ENCODE measurements around the gene CIDEA. TPM values are rescaled to one million over a fixed set of nuclear protein-coding genes. Genes with fewer than 3 reads are reported as not detected.
A peak's percentile ranks its signal among the peaks of the same experiment; 100 is the strongest.
"Not testable (repeated sequence)": the region's sequence is repeated elsewhere in the genome, so short reads cannot be mapped to it uniquely, and the experiment has no call there.

Gene CIDEA
- total RNA-seq, result 0.26 and 1.7 TPM in 2 replicates
- polyA plus RNA-seq, result 0.12 and 0.21 TPM in 2 replicates
- polyA plus RNA-seq (2012), result 0.22 and 0.33 TPM in 2 replicates
- polyA minus RNA-seq (ENCODE audit: low replicate concordance), result not detected in 2 replicates

GRCh38 chr18:12254136-12254819 is at the start of gene CIDEA:
Gene CIDEA (plus strand): TSS chr18:12254361. CDS start chr18:12254384, 23 bp downstream.
- Histone ChIP-seq H3K9ac (ENCODE audit: insufficient read depth, low read length) (no peak within 1 kb of the TSS), H3K27me3 (ENCODE audit: control insufficient read depth, insufficient read depth, low read length) (peaks cover 25% of the 10 kb centered on the region), H3K9me3 (ENCODE audit: control insufficient read depth, insufficient read depth, low read depth, low read length) (no peaks in the 10 kb centered on the region), H3K36me3 (ENCODE audit: control insufficient read depth, insufficient read depth, low read length) (no peaks in the 10 kb centered on the region), H2AFZ (ENCODE audit: low read length) (no peak within 1 kb of the TSS), H4K20me1 (ENCODE audit: control insufficient read depth, extremely low read depth, insufficient read depth, low read length) (no peaks in the 10 kb centered on the region), H3K4me3 (replicated peaks in 1 of 4; ENCODE audit: control extremely low read depth in 1 of 4, insufficient read depth in 1 of 4, low read depth in 3 of 4, low read length in 4 of 4) (peak within 1 kb of the TSS in 3 of 4 experiments; percentile 6 to 41 (median 30)), H3K79me2 (ENCODE audit: control insufficient read depth, insufficient read depth, low read length) (no peaks in the 10 kb centered on the region), H3K4me1 (ENCODE audit: control insufficient read depth, extremely low read depth, insufficient read depth, low read length) (peaks cover 19% of the 10 kb centered on the region), H3K4me2 (ENCODE audit: extremely low read depth, insufficient read depth, low read length) (peak within 1 kb of the TSS; percentile 78), H3K27ac (ENCODE audit: insufficient read depth, low read length) (no peak within 1 kb of the TSS)
- DNase-seq (ENCODE audit: low read depth in 2 of 2), result peak in 1 of 2 donors; percentile 42
- no peak for TF ChIP-seq EZH2 (IDR thresholded peaks at IDR 0.05; ENCODE audit: low read length, missing control alignments)
- no peak for TF ChIP-seq CTCF (conservative IDR thresholded peaks at IDR 0.05 in 1 of 2, IDR thresholded peaks at IDR 0.05 in 1 of 2; ENCODE audit: low read depth in 1 of 2, low read length in 2 of 2)

GRCh38 chr18:12208296-12209153 is 45.6 kb upstream of the CIDEA start:
- H3K79me2 ChIP-seq (ENCODE audit: control insufficient read depth, insufficient read depth, low read length); H3K36me3 ChIP-seq (ENCODE audit: control insufficient read depth, insufficient read depth, low read length); H3K4me1 ChIP-seq (ENCODE audit: control insufficient read depth, extremely low read depth, insufficient read depth, low read length); H3K9me3 ChIP-seq (ENCODE audit: control insufficient read depth, insufficient read depth, low read depth, low read length); H3K27ac ChIP-seq (ENCODE audit: insufficient read depth, low read length); H3K4me3 ChIP-seq (replicated peaks in 1 of 4; ENCODE audit: control extremely low read depth in 1 of 4, insufficient read depth in 1 of 4, low read depth in 3 of 4, low read length in 4 of 4); H3K9ac ChIP-seq (ENCODE audit: insufficient read depth, low read length); H3K4me2 ChIP-seq (ENCODE audit: extremely low read depth, insufficient read depth, low read length); DNase-seq (ENCODE audit: low read depth in 2 of 2); H3K27me3 ChIP-seq (ENCODE audit: control insufficient read depth, insufficient read depth, low read length); H4K20me1 ChIP-seq (ENCODE audit: control insufficient read depth, extremely low read depth, insufficient read depth, low read length); H2AFZ ChIP-seq (ENCODE audit: low read length): not testable (repeated sequence)

- DNase-seq (ENCODE audit: low read depth in 2 of 2); H3K27ac ChIP-seq (ENCODE audit: insufficient read depth, low read length); H3K4me2 ChIP-seq (ENCODE audit: extremely low read depth, insufficient read depth, low read length); H3K9ac ChIP-seq (ENCODE audit: insufficient read depth, low read length); H3K27me3 ChIP-seq (ENCODE audit: control insufficient read depth, insufficient read depth, low read length); H3K4me1 ChIP-seq (ENCODE audit: control insufficient read depth, extremely low read depth, insufficient read depth, low read length); H3K36me3 ChIP-seq (ENCODE audit: control insufficient read depth, insufficient read depth, low read length); H3K79me2 ChIP-seq (ENCODE audit: control insufficient read depth, insufficient read depth, low read length); H3K4me3 ChIP-seq (replicated peaks in 1 of 4; ENCODE audit: control extremely low read depth in 1 of 4, insufficient read depth in 1 of 4, low read depth in 3 of 4, low read length in 4 of 4); H4K20me1 ChIP-seq (ENCODE audit: control insufficient read depth, extremely low read depth, insufficient read depth, low read length); H3K9me3 ChIP-seq (ENCODE audit: control insufficient read depth, insufficient read depth, low read depth, low read length); H2AFZ ChIP-seq (ENCODE audit: low read length): not testable (repeated sequence)
Measured at GRCh38 chr18:12212308-12212707, 41.9 kb upstream of the CIDEA start.

GRCh38 chr18:12214296-12215005 is 39.7 kb upstream of the CIDEA start:
- not testable (repeated sequence) for H3K27me3 ChIP-seq (ENCODE audit: control insufficient read depth, insufficient read depth, low read length); DNase-seq (ENCODE audit: low read depth in 2 of 2); H4K20me1 ChIP-seq (ENCODE audit: control insufficient read depth, extremely low read depth, insufficient read depth, low read length)

GRCh38 chr18:12216471-12216870 is 37.7 kb upstream of the CIDEA start:
- not testable (repeated sequence) for H3K79me2 ChIP-seq (ENCODE audit: control insufficient read depth, insufficient read depth, low read length); H3K9ac ChIP-seq (ENCODE audit: insufficient read depth, low read length); DNase-seq (ENCODE audit: low read depth in 2 of 2); H4K20me1 ChIP-seq (ENCODE audit: control insufficient read depth, extremely low read depth, insufficient read depth, low read length); H3K4me2 ChIP-seq (ENCODE audit: extremely low read depth, insufficient read depth, low read length); H3K4me1 ChIP-seq (ENCODE audit: control insufficient read depth, extremely low read depth, insufficient read depth, low read length); H3K27ac ChIP-seq (ENCODE audit: insufficient read depth, low read length); H3K36me3 ChIP-seq (ENCODE audit: control insufficient read depth, insufficient read depth, low read length); H2AFZ ChIP-seq (ENCODE audit: low read length); H3K9me3 ChIP-seq (ENCODE audit: control insufficient read depth, insufficient read depth, low read depth, low read length); H3K27me3 ChIP-seq (ENCODE audit: control insufficient read depth, insufficient read depth, low read length); H3K4me3 ChIP-seq (replicated peaks in 1 of 4; ENCODE audit: control extremely low read depth in 1 of 4, insufficient read depth in 1 of 4, low read depth in 3 of 4, low read length in 4 of 4)

More at GRCh38 chr18:12214296-12215005, 39.7 kb upstream of the CIDEA start:
- not testable (repeated sequence) for H3K79me2 ChIP-seq (ENCODE audit: control insufficient read depth, insufficient read depth, low read length); H3K4me1 ChIP-seq (ENCODE audit: control insufficient read depth, extremely low read depth, insufficient read depth, low read length); H3K27ac ChIP-seq (ENCODE audit: insufficient read depth, low read length); H3K4me2 ChIP-seq (ENCODE audit: extremely low read depth, insufficient read depth, low read length); H3K9ac ChIP-seq (ENCODE audit: insufficient read depth, low read length); H3K36me3 ChIP-seq (ENCODE audit: control insufficient read depth, insufficient read depth, low read length); H3K4me3 ChIP-seq (replicated peaks in 1 of 4; ENCODE audit: control extremely low read depth in 1 of 4, insufficient read depth in 1 of 4, low read depth in 3 of 4, low read length in 4 of 4); H3K9me3 ChIP-seq (ENCODE audit: control insufficient read depth, insufficient read depth, low read depth, low read length); H2AFZ ChIP-seq (ENCODE audit: low read length)
